ENCODE measurements around the gene VAMP1. TPM values are rescaled to one million over a fixed set of nuclear protein-coding genes. Genes with fewer than 3 reads are reported as not detected.

VAMP1 gene
- total RNA-seq, 1 experiment from 2014 or later = 10.3 TPM

DNA sequence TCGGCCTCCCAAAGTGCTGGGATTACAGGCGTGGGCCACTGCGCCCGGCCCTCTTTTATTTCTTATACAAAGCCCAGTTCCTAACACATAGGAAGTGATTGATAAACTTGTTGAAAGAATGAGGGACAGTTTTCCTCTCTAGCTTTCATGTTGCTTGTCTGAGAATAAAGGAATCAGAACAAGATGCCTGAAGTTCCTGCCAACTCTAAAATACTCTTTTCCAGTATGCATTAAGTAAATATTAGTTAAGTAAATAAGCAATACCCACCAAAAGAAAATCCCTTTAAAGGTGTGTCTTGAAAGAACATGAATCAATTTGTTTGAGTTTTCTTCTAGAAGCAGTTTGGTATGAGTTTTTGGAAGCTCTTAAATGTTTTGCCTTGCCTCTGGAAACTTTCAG, 50.1 kb downstream of the VAMP1 start:
- H3K79me1 ChIP-seq (ENCODE audit: insufficient read depth, low read depth, low read length, poor library complexity, severe bottlenecking) = no peaks in the 10 kb centered on the region

More for the DNA sequence above, 50.1 kb downstream of the VAMP1 start:
- H2BK120ac ChIP-seq (ENCODE audit: low read depth, low read length, poor library complexity, severe bottlenecking) = no peak overlapping the region
- H3T11ph ChIP-seq (ENCODE audit: low read length) = no peak overlapping the region
- no peaks in the 10 kb centered on the region for H3K4me1 ChIP-seq (ENCODE audit: insufficient read depth, low read length)
- no peak overlapping the region for H4K5ac ChIP-seq (ENCODE audit: insufficient read length, low read depth, low read length)
- Mint-ChIP-seq H3K9me3 (no peaks in the 10 kb centered on the region; a peak in 1 of 5 replicates), H3K4me1 (peaks cover 5% of the 10 kb centered on the region in 2 experiments), H3K4me3 (no peak overlapping the region), H3K36me3 (ENCODE audit: insufficient read depth in 1 of 3, low read depth in 3 of 3) (no peaks in the 10 kb centered on the region), H3K27me3 (ENCODE audit: low read depth) (peaks cover 6% of the 10 kb centered on the region), H3K27ac (no peak overlapping the region)
- H3K18ac ChIP-seq (ENCODE audit: insufficient read length, low read depth, low read length) = no peak overlapping the region
- DNase-seq = no peak
- H3K9me3 ChIP-seq (ENCODE audit: control insufficient read depth, low read depth, low read length) = no peaks in the 10 kb centered on the region
- no peak overlapping the region for H2BK5ac ChIP-seq (ENCODE audit: insufficient read length, low read length)
- H2BK15ac ChIP-seq (ENCODE audit: low read depth, low read length) = no peak overlapping the region
- H3K79me2 ChIP-seq (ENCODE audit: insufficient read depth, low read length) = no peaks in the 10 kb centered on the region
- H2BK20ac ChIP-seq (ENCODE audit: low read depth, low read length, poor library complexity, severe bottlenecking) = no peak overlapping the region
- H3K27me3 ChIP-seq (ENCODE audit: insufficient read depth, low read length) = no peaks in the 10 kb centered on the region
- H3K56ac ChIP-seq (ENCODE audit: insufficient read length, low read depth, low read length) = no peak overlapping the region
- TF ChIP-seq, protein P1, sequence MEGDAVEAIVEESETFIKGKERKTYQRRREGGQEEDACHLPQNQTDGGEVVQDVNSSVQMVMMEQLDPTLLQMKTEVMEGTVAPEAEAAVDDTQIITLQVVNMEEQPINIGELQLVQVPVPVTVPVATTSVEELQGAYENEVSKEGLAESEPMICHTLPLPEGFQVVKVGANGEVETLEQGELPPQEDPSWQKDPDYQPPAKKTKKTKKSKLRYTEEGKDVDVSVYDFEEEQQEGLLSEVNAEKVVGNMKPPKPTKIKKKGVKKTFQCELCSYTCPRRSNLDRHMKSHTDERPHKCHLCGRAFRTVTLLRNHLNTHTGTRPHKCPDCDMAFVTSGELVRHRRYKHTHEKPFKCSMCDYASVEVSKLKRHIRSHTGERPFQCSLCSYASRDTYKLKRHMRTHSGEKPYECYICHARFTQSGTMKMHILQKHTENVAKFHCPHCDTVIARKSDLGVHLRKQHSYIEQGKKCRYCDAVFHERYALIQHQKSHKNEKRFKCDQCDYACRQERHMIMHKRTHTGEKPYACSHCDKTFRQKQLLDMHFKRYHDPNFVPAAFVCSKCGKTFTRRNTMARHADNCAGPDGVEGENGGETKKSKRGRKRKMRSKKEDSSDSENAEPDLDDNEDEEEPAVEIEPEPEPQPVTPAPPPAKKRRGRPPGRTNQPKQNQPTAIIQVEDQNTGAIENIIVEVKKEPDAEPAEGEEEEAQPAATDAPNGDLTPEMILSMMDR (conservative IDR thresholded peaks at IDR 0.05) = no peak
- H4K91ac ChIP-seq (ENCODE audit: insufficient read length, low read depth, low read length) = no peak overlapping the region
- WGBS (ENCODE audit: extremely low coverage, insufficient read length, low lambda C conversion rate) = no CpG with 5 or more reads among the region's 4 CpGs
- no peaks in the 10 kb centered on the region for H4K20me1 ChIP-seq (ENCODE audit: control insufficient read depth, insufficient read depth, insufficient read length)
- no peak overlapping the region for H4K8ac ChIP-seq (replicated peaks; ENCODE audit: insufficient read length, low read depth, low read length)
- H2AFZ ChIP-seq (ENCODE audit: low read length) = no peak overlapping the region
- H3K4ac ChIP-seq (ENCODE audit: low read depth, low read length) = no peak overlapping the region
- H2AK5ac ChIP-seq (ENCODE audit: insufficient read length, low read length) = no peak overlapping the region
- H3K4me2 ChIP-seq (ENCODE audit: insufficient read depth, insufficient read length, low read length) = no peak overlapping the region
- no peak overlapping the region for H3K9ac ChIP-seq (ENCODE audit: extremely low read depth, insufficient read length, low read length)
- H3K23ac ChIP-seq (ENCODE audit: insufficient read length, low read depth, low read length) = no peak overlapping the region
- H2BK12ac ChIP-seq (ENCODE audit: insufficient read length, low read depth, low read length) = no peak overlapping the region
- no peaks in the 10 kb centered on the region for H3K23me2 ChIP-seq (ENCODE audit: insufficient read length, low read depth, low read length, poor library complexity, severe bottlenecking)
- no peak overlapping the region for H3K14ac ChIP-seq (ENCODE audit: insufficient read depth, low read length)
- H3K27ac ChIP-seq (ENCODE audit: insufficient read length, low read depth, low read length) = no peak overlapping the region

Data from H9 (cell line).